ENCODE results near the gene DLG5. TPM values are rescaled to one million over a fixed set of nuclear protein-coding genes. Genes with fewer than 3 reads are reported as not detected.

DLG5 gene
- total and polyA plus RNA-seq, 8 donors, result 11.3 to 19.4 (median 13.5) TPM

- no peaks in the 10 kb centered on the region for H3K36me3 ChIP-seq
- no peak for FAIRE-seq
- no peaks in the 10 kb centered on the region for H3K9me3 ChIP-seq
- intact Hi-C loops (cut with DNase I), result no loop called here
- no peak overlapping the region for H3K4me3 ChIP-seq
- no peak for DNase-seq
- H3K4me1 ChIP-seq, result no peaks in the 10 kb centered on the region
- WGBS, 2 donors, result 93 to 94% methylated on average over 3 of the region's 3 CpGs
- ATAC-seq, result no peak
- no peaks in the 10 kb centered on the region for H3K27me3 ChIP-seq
- TF ChIP-seq CTCF (IDR thresholded peaks at IDR 0.05), result no peak
- no peak overlapping the region for H3K27ac ChIP-seq
These were observed 46.8 kb downstream of the DLG5 start for GRCh38 chr10:77879710-77880109.

- H3K4me1 ChIP-seq, result peaks cover 0 to 2% (median 0%) of the 10 kb centered on the region in 3 donors
- DNase-seq, result no peak
- 94 to 98% methylated on average over 4 of the region's 4 CpGs for WGBS, 2 donors
- no peak for FAIRE-seq
- no peak for ATAC-seq
- TF ChIP-seq CTCF (IDR thresholded peaks at IDR 0.05), result no peak
- no peaks in the 10 kb centered on the region for H3K36me3 ChIP-seq
- H3K27me3 ChIP-seq, result no peaks in the 10 kb centered on the region
- intact Hi-C loops (cut with DNase I), result no loop called here
- H3K9me3 ChIP-seq, result no peaks in the 10 kb centered on the region
- no peak overlapping the region for H3K27ac ChIP-seq
- no peak overlapping the region for H3K4me3 ChIP-seq
These were observed 47.5 kb downstream of the DLG5 start for GRCh38 chr10:77879065-77879464.

- 64 to 69% methylated on average over 16 of the region's 16 CpGs for WGBS, 2 donors
- peaks cover 0 to 3% (median 0%) of the 10 kb centered on the region in 3 donors for H3K4me1 ChIP-seq
- H3K36me3 ChIP-seq, result no peaks in the 10 kb centered on the region
- TF ChIP-seq CTCF (IDR thresholded peaks at IDR 0.05), result no peak
- no peak for DNase-seq
- H3K27ac ChIP-seq, result no peak overlapping the region
- no peak overlapping the region for H3K4me3 ChIP-seq
- no peaks in the 10 kb centered on the region for H3K9me3 ChIP-seq
- no peaks in the 10 kb centered on the region for H3K27me3 ChIP-seq
- intact Hi-C loops (cut with DNase I), result no loop called here
- ATAC-seq, result peak in 3 of 4 donors; percentile 58 to 75 (median 64)
- no peak for FAIRE-seq
These were observed 48.9 kb downstream of the DLG5 start for GRCh38 chr10:77877441-77878344.

- Histone ChIP-seq H3K27me3 (no peaks in the 10 kb centered on the region), H3K4me3 (no peak overlapping the region), H3K9me3 (no peaks in the 10 kb centered on the region), H3K4me1 (peaks cover 0 to 3% (median 0%) of the 10 kb centered on the region in 3 donors), H3K27ac (no peak overlapping the region), H3K36me3 (no peaks in the 10 kb centered on the region)
- ATAC-seq (no peak), DNase-seq (no peak), FAIRE-seq (no peak)
- intact Hi-C loops (cut with DNase I), result no loop called here
- WGBS, 2 donors, result 91 to 94% methylated on average over 5 of the region's 5 CpGs
- no peak for TF ChIP-seq CTCF (IDR thresholded peaks at IDR 0.05)
These were observed 50.8 kb downstream of the DLG5 start for GRCh38 chr10:77875730-77876129.

GRCh38 chr10:77874872-77875271 is 51.7 kb downstream of the DLG5 start:
- Histone ChIP-seq H3K27ac (no peak overlapping the region), H3K27me3 (no peaks in the 10 kb centered on the region), H3K9me3 (no peaks in the 10 kb centered on the region), H3K4me3 (no peak overlapping the region), H3K36me3 (no peaks in the 10 kb centered on the region), H3K4me1 (peaks cover 0 to 3% (median 0%) of the 10 kb centered on the region in 3 donors)
- intact Hi-C loops (cut with DNase I), result no loop called here
- WGBS, 2 donors, result 96% methylated on average over 3 of the region's 3 CpGs
- FAIRE-seq (no peak), DNase-seq (no peak), ATAC-seq (no peak)
- no peak for TF ChIP-seq CTCF (IDR thresholded peaks at IDR 0.05)

All from pancreas (tissue), 10 donors.